ENCODE results near the gene GLP1R. TPM values are rescaled to one million over a fixed set of nuclear protein-coding genes. Genes with fewer than 3 reads are reported as not detected.

Gene GLP1R
- total RNA-seq, 4 donors from 2014 or later: not detected

GRCh38 chr6:39059496-39060310, 11.1 kb downstream of the GLP1R start:
- H3K27me3 ChIP-seq: peaks cover 0 to 37% (median 0%) of the 10 kb centered on the region in 4 donors
- no peak overlapping the region for H3K27ac ChIP-seq (replicated peaks in 1 of 4)
- H3K9me3 ChIP-seq: no peaks in the 10 kb centered on the region
- H3K36me3 ChIP-seq: no peaks in the 10 kb centered on the region
- H3K4me1 ChIP-seq: no peaks in the 10 kb centered on the region
- no peak for DNase-seq (ENCODE audit: extremely low spot score)
- 79% methylated on average over 13 of the region's 14 CpGs for WGBS
- no peak overlapping the region for H3K4me3 ChIP-seq
- intact Hi-C loops (cut with DNase I): no loop called here
- TF ChIP-seq, protein P1, sequence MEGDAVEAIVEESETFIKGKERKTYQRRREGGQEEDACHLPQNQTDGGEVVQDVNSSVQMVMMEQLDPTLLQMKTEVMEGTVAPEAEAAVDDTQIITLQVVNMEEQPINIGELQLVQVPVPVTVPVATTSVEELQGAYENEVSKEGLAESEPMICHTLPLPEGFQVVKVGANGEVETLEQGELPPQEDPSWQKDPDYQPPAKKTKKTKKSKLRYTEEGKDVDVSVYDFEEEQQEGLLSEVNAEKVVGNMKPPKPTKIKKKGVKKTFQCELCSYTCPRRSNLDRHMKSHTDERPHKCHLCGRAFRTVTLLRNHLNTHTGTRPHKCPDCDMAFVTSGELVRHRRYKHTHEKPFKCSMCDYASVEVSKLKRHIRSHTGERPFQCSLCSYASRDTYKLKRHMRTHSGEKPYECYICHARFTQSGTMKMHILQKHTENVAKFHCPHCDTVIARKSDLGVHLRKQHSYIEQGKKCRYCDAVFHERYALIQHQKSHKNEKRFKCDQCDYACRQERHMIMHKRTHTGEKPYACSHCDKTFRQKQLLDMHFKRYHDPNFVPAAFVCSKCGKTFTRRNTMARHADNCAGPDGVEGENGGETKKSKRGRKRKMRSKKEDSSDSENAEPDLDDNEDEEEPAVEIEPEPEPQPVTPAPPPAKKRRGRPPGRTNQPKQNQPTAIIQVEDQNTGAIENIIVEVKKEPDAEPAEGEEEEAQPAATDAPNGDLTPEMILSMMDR (IDR thresholded peaks at IDR 0.05): no peak
- TF ChIP-seq POLR2AphosphoS5 (IDR thresholded peaks at IDR 0.05) (no peak), EP300 (IDR thresholded peaks at IDR 0.05) (no peak), POLR2A (IDR thresholded peaks at IDR 0.05; ENCODE audit: low read depth) (no peak)

DNA sequence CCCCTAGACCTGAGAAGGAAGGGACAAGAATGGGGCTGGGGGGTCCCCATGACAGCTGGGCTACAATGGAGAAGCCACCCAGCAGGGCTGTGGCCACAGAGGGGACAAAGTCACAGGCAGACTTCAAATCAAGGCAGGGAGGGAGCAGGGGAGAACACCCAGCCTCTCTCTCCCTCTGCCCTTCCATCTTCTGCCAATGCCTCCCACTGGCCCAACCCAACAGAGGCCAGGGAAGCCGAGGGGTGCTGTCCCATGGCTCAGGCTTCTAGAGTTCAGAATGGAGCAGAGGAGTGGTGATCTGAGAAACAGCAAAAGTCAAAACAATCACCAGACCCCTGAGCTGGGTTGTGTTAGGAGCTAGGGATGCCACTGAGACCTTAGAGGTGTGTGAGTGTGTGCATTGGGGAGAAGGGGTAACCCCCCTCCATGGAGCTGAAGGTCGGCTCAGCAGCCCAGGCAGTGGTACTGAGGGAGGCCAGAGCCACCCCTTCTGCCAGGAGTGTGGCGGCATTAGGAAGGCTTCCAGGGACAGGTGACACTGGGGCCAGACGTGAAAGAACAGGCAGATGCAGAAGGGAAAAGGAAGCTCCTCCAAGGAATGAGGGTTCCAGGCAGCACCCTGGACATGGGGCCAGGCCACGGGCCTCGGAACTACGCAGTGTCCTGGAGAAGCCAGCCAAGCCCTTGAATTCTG, 12.0 kb downstream of the GLP1R start:
- 72% methylated on average over 7 of the region's 7 CpGs for whole genome bisulfite sequencing

DNA sequence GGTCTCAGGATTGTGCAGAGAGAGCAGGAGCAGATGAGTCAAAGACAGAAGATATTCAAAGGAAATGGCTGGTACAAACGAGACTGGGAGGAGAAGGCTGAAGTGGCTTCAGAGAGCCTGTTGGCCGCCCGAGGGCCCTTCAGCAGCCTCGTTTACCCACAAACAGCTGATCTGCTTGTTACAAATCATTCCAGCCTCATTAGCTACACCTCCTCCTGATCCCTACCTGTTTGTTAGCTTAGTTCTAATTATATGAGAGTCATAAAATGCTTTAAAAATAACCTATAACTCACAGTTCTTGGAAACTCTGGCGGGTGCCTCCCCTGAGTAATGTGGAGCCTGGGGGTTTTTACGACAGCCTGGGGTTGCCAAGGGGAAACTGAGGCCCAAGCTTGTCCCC, 12.6 kb downstream of the GLP1R start:
- DNase-seq (ENCODE audit: extremely low spot score): no peak
- intact Hi-C loops (cut with DNase I): no loop called here
- Histone ChIP-seq H3K4me3 (no peak overlapping the region), H3K36me3 (no peaks in the 10 kb centered on the region), H3K9me3 (no peaks in the 10 kb centered on the region), H3K4me1 (no peaks in the 10 kb centered on the region), H3K27ac (replicated peaks in 1 of 4) (no peak overlapping the region), H3K27me3 (peaks cover 0 to 43% (median 0%) of the 10 kb centered on the region in 4 donors)
- TF ChIP-seq, protein P1 (IDR thresholded peaks at IDR 0.05): no peak
- no peak for TF ChIP-seq POLR2A (IDR thresholded peaks at IDR 0.05; ENCODE audit: low read depth)
- TF ChIP-seq POLR2AphosphoS5 (IDR thresholded peaks at IDR 0.05): no peak
- no peak for TF ChIP-seq EP300 (IDR thresholded peaks at IDR 0.05)
- WGBS: 66% methylated on average over 6 of the region's 6 CpGs

More for the DNA sequence above, 12.0 kb downstream of the GLP1R start:
- TF ChIP-seq EP300 (IDR thresholded peaks at IDR 0.05): no peak
- no peak for TF ChIP-seq POLR2AphosphoS5 (IDR thresholded peaks at IDR 0.05)
- TF ChIP-seq, protein P1 (IDR thresholded peaks at IDR 0.05): no peak
- no peak for TF ChIP-seq POLR2A (IDR thresholded peaks at IDR 0.05; ENCODE audit: low read depth)
- H3K27ac ChIP-seq (replicated peaks in 1 of 4): no peak overlapping the region
- H3K4me1 ChIP-seq: no peaks in the 10 kb centered on the region
- no peak overlapping the region for H3K4me3 ChIP-seq
- intact Hi-C loops (cut with DNase I): no loop called here
- H3K9me3 ChIP-seq: no peaks in the 10 kb centered on the region
- peaks cover 0 to 42% (median 0%) of the 10 kb centered on the region in 4 donors for H3K27me3 ChIP-seq
- DNase-seq (ENCODE audit: extremely low spot score): no peak
- no peaks in the 10 kb centered on the region for H3K36me3 ChIP-seq

- H3K9me3 ChIP-seq: no peaks in the 10 kb centered on the region
- TF ChIP-seq POLR2AphosphoS5 (IDR thresholded peaks at IDR 0.05) (no peak), POLR2A (IDR thresholded peaks at IDR 0.05; ENCODE audit: low read depth) (no peak), EP300 (IDR thresholded peaks at IDR 0.05) (no peak)
- TF ChIP-seq, protein P1 (IDR thresholded peaks at IDR 0.05): no peak
- DNase-seq (ENCODE audit: extremely low spot score): no peak
- no peak overlapping the region for H3K27ac ChIP-seq (replicated peaks in 1 of 4)
- peaks cover 0 to 46% (median 0%) of the 10 kb centered on the region in 4 donors for H3K27me3 ChIP-seq
- no peaks in the 10 kb centered on the region for H3K4me1 ChIP-seq
- no peak overlapping the region for H3K4me3 ChIP-seq
- WGBS: 80% methylated on average over 2 of the region's 3 CpGs
- intact Hi-C loops (cut with DNase I): no loop called here
- no peaks in the 10 kb centered on the region for H3K36me3 ChIP-seq
Measured at GRCh38 chr6:39061588-39061987, 13.0 kb downstream of the GLP1R start.

Data from esophagus muscularis mucosa (tissue), 4 donors.